Measurements from ENCODE around the gene ARID3A. TPM values are rescaled to one million over a fixed set of nuclear protein-coding genes. Genes with fewer than 3 reads are reported as not detected.

Gene ARID3A
- total RNA-seq, 2 experiments from 2014 or later, result 9.9 to 21.6 TPM

DNA sequence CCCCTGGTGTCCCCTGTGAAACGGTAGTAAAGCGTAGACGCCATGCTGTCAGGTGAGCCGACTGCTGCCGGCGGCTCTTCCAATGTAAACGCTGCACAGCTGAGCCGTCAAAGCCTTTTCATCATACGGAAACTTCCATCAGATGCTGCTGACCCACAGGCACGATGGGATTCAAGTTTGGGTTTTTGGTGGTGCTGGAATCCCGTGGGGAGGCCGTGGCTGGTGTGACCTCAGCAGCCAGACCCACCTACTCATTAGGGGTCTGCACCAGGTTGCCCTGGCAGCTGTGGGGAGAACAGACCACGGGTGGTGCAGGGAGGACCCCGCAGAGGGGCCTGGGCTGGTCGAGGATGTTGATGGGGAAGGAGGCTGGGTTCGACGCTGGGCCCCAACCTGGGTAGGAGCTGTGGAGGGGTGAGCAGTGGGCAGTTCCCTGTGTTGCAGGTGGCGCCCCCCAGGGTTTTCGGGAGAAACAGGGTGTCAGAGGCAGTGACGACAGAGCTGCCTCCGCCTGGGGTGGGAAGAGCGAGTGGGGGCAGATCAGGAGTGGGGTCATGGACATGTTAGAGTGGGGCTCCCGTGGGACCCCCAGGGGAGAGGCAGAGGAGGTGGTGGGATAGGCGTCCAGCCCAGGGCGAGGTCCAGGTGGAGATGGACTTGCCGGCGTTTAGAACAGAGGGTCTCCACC, 81.0 kb downstream of the ARID3A start:
- intact Hi-C loops (cut with micrococcal nuclease; ENCODE audit: unreplicated experiment), result no loop called here
- POLR2A ChIA-PET, result no interaction called here
- H3K79me2 ChIP-seq (ENCODE audit: insufficient read depth, low read depth, low read length), result no peaks in the 10 kb centered on the region

DNA sequence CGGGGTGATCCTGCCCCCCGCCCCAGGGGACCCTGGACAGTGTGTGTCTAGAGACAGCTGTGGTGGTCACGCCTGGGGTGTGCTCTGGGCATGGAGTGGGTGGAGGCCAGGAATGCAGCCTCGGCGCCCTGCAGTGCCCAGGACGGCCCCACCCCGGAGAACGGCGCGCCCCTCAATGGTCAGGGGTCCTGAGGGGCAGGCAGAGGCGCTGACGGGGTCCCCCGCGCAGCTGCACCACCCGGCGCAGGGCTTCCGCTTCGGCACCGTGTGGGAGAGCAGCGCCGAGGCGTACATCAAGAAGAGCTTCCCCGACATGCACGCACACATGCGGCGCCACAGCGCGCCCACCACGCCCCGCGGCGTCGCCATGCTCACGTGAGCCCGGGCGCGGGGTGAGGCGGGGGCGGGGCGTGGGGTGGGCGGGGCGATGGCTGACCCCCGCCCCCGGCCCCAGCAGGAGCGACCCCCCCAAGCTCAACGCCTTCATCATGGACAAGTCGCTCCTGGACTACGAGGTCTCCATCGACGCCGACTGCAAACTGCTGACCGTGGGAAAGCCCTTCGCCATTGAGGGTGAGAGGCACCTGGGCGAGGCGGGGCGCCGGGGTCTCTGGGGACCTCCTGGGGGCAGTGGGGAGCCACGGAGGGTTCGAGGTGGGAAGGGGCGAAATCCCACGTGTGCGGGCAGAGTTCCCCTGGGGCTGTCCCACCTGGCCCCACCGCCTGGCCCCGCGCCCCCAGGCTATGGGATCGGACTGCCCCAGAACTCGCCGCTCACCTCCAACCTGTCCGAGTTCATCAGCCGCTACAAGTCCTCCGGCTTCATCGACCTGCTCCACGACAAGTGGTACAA, 81.8 kb downstream of the ARID3A start:
- intact Hi-C loops (cut with micrococcal nuclease; ENCODE audit: unreplicated experiment), result no loop called here
- TF ChIP-seq EZH2phosphoT487 (IDR thresholded peaks at IDR 0.05; ENCODE audit: borderline replicate concordance, low read depth, low read length), result no peak
- TF ChIP-seq, protein P1, sequence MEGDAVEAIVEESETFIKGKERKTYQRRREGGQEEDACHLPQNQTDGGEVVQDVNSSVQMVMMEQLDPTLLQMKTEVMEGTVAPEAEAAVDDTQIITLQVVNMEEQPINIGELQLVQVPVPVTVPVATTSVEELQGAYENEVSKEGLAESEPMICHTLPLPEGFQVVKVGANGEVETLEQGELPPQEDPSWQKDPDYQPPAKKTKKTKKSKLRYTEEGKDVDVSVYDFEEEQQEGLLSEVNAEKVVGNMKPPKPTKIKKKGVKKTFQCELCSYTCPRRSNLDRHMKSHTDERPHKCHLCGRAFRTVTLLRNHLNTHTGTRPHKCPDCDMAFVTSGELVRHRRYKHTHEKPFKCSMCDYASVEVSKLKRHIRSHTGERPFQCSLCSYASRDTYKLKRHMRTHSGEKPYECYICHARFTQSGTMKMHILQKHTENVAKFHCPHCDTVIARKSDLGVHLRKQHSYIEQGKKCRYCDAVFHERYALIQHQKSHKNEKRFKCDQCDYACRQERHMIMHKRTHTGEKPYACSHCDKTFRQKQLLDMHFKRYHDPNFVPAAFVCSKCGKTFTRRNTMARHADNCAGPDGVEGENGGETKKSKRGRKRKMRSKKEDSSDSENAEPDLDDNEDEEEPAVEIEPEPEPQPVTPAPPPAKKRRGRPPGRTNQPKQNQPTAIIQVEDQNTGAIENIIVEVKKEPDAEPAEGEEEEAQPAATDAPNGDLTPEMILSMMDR (conservative IDR thresholded peaks at IDR 0.05; ENCODE audit: low read length), result no peak
- no peaks in the 10 kb centered on the region for H3K79me2 ChIP-seq (ENCODE audit: insufficient read depth, low read depth, low read length)
- H3K4me1 ChIP-seq (ENCODE audit: insufficient read depth, low read length, poor library complexity, severe bottlenecking), result no peaks in the 10 kb centered on the region
- H3K9me3 ChIP-seq (ENCODE audit: low read length), result no peaks in the 10 kb centered on the region
- no peak overlapping the region for H3K4me3 ChIP-seq (ENCODE audit: low read depth, low read length, poor library complexity, severe bottlenecking)
- H3K4me2 ChIP-seq (ENCODE audit: low read length), result no peak overlapping the region
- BruUV-seq (replicated peaks), result no TSS peak
- no peaks in the 10 kb centered on the region for H3K9me2 ChIP-seq (ENCODE audit: insufficient read depth, low read length)
- peaks cover 53% of the 10 kb centered on the region for H3K36me3 ChIP-seq (ENCODE audit: insufficient read depth, low read length)
- H4K20me1 ChIP-seq (ENCODE audit: insufficient read depth, low read length), result no peaks in the 10 kb centered on the region
- no peak for DNase-seq (ENCODE audit: low spot score)
- CTCF ChIA-PET (ENCODE audit: unreplicated experiment), result no interaction called here
- H2AFZ ChIP-seq (ENCODE audit: low read length), result no peak overlapping the region
- H3K27ac ChIP-seq (ENCODE audit: low read depth, low read length, poor library complexity, severe bottlenecking), result no peak overlapping the region
- POLR2A ChIA-PET, result no interaction called here

More for the DNA sequence above, 81.0 kb downstream of the ARID3A start:
- no peak for DNase-seq (ENCODE audit: low spot score)
- Histone ChIP-seq H3K9me3 (ENCODE audit: low read length) (no peaks in the 10 kb centered on the region), H3K27ac (ENCODE audit: low read depth, low read length, poor library complexity, severe bottlenecking) (no peak overlapping the region), H3K9me2 (ENCODE audit: insufficient read depth, low read length) (no peaks in the 10 kb centered on the region), H4K20me1 (ENCODE audit: insufficient read depth, low read length) (no peaks in the 10 kb centered on the region), H3K4me3 (ENCODE audit: low read depth, low read length, poor library complexity, severe bottlenecking) (no peak overlapping the region), H3K4me1 (ENCODE audit: insufficient read depth, low read length, poor library complexity, severe bottlenecking) (no peaks in the 10 kb centered on the region), H2AFZ (ENCODE audit: low read length) (no peak overlapping the region), H3K36me3 (ENCODE audit: insufficient read depth, low read length) (peaks cover 46% of the 10 kb centered on the region), H3K4me2 (ENCODE audit: low read length) (no peak overlapping the region)
- BruUV-seq (replicated peaks), result no TSS peak
- CTCF ChIA-PET (ENCODE audit: unreplicated experiment), result no interaction called here
- TF ChIP-seq, protein P1 (conservative IDR thresholded peaks at IDR 0.05; ENCODE audit: low read length), result no peak
- TF ChIP-seq EZH2phosphoT487 (IDR thresholded peaks at IDR 0.05; ENCODE audit: borderline replicate concordance, low read depth, low read length), result no peak
